Gastrocnemius medialis (tissue), 4 donors: Measurements from ENCODE around the gene GRB2. TPM values are rescaled to one million over a fixed set of nuclear protein-coding genes. Genes with fewer than 3 reads are reported as not detected.

Experiments used
- ATAC-seq, 2 donors: fragments of 150-250 bp; one replicate each; pipeline ENCODE4 v1.9.1; 2016
- DNase-seq, 2 donors: peaks; one replicate each; pipeline ENCODE4 v3.0.0-alpha.2; 2019
- H3K27ac ChIP-seq, 4 donors: fragments of 200-600 bp; sonication (generic); 1 replicate in 1 of 4; 2 replicates in 3 of 4; pipeline ENCODE4 v1.5.1; 2016 to 2018; ENCODE audit warnings: mild to moderate bottlenecking in 2 of 4, moderate library complexity in 1 of 4
- H3K27me3 ChIP-seq, 3 donors: fragments of 200-600 bp; sonication (generic) in 2 of 3; 1 replicate in 1 of 3; 2 replicates in 2 of 3; pipeline versions ENCODE4 v1.5.1 to v1.6.0; 2016 to 2019; ENCODE audit warnings: mild to moderate bottlenecking in 1 of 3, moderate library complexity in 1 of 3
- H3K36me3 ChIP-seq, 2 donors: fragments of 200-600 bp; sonication (generic) in 1 of 2; one replicate each; pipeline ENCODE4 v1.5.1; 2017 to 2018
- H3K4me1 ChIP-seq, 2 donors: fragments of 200-600 bp; sonication (generic) in 1 of 2; one replicate each; pipeline ENCODE4 v1.5.1; 2016 to 2017; ENCODE audit warnings: mild to moderate bottlenecking in 2 of 2
- H3K4me3 ChIP-seq, 4 donors: fragments of 200-600 bp; sonication (generic) in 3 of 4; 1 replicate in 1 of 4; 2 replicates in 3 of 4; pipeline ENCODE4 v1.5.1; 2016 to 2019; ENCODE audit warnings: mild to moderate bottlenecking in 2 of 4
- H3K9me3 ChIP-seq, 3 donors: fragments of 200-600 bp; sonication (generic) in 2 of 3; 1 replicate in 1 of 3; 2 replicates in 2 of 3; pipeline ENCODE4 v1.5.1; 2016 to 2019
- POLR2A ChIP-seq, 2 donors: fragments of 450-650 bp; IDR thresholded peaks; one replicate each; pipeline ENCODE4 v1.6.1; 2017; ENCODE audit warnings: antibody characterized with exemption in 2 of 2, mild to moderate bottlenecking in 2 of 2, moderate library complexity in 2 of 2
- in situ Hi-C, 4 donors: fragments of 200-750 bp; cut with MboI; loops; one replicate each; pipeline versions ENCODE4 v1.15.0 to v1.8.0; 2017; ENCODE audit warnings: low sequenced_read_pairs in 4 of 4
- intact Hi-C: fragments of 100-400 bp; cut with DNase I; formaldehyde crosslinking; loops from one replicate; pipeline ENCODE4 v1.15.1; 2023; ENCODE audit warnings: low total_unique reads
- total RNA-seq, 4 donors: library from RNA; depleted of rRNA; stranded (reverse); fragments of >200 nt; gene quantifications; one replicate each; pipeline versions ENCODE4 v1.1.0 to v1.2.3, GENCODE V29; 2016
- TF ChIP-seq, protein P1 (sequence below), 5 experiments: fragments of 450-650 bp in 3 of 5; fragments of 200-600 bp in 2 of 5; sonication (generic) in 2 of 5; IDR thresholded peaks in 4 of 5; conservative IDR thresholded peaks in 1 of 5; 1 replicate in 4 of 5; 2 replicates in 1 of 5; pipeline ENCODE4 v1.5.1; 2016 to 2019; ENCODE audit warnings: antibody characterized with exemption in 5 of 5, mild to moderate bottlenecking in 3 of 5, moderate library complexity in 3 of 5

The GRB2 gene
- total RNA-seq, 4 donors from 2014 or later, result 41.7 to 88.5 (median 68.8) TPM

DNA sequence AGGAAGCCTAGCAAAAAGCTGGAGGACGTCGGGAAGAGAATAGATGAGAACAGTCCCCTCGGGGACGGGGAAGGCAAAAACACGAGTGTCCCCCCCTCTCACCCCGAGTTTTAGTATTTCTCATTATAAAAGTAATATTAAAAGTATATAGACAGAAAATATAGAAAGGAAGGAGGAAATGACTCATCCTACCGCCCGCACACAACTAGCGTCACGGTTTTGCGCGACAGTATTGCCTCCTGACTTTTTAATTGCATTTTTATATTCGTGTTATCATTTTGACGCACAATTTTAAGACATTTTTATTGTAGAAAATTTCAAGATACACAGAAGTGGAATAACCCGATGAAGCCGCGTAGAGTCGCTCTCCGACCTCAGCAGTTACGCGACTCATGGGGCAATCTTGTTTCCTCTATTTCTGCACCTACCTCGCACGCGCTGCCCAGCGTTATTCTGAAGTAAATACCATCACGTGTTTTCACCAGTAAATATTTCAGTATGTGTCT is 115.6 kb downstream of the GRB2 start:
- in situ Hi-C loops, result no loop called here
- Histone ChIP-seq H3K27ac (peak overlapping the region; percentile 88 to 96 (median 94)), H3K9me3 (no peaks in the 10 kb centered on the region), H3K4me3 (peak overlapping the region; percentile 84 to 92 (median 86)), H3K36me3 (peaks cover 0 to 13% of the 10 kb centered on the region in 2 donors), H3K4me1 (peaks cover 8 to 9% of the 10 kb centered on the region in 2 donors), H3K27me3 (no peaks in the 10 kb centered on the region)
- TF ChIP-seq, protein P1, sequence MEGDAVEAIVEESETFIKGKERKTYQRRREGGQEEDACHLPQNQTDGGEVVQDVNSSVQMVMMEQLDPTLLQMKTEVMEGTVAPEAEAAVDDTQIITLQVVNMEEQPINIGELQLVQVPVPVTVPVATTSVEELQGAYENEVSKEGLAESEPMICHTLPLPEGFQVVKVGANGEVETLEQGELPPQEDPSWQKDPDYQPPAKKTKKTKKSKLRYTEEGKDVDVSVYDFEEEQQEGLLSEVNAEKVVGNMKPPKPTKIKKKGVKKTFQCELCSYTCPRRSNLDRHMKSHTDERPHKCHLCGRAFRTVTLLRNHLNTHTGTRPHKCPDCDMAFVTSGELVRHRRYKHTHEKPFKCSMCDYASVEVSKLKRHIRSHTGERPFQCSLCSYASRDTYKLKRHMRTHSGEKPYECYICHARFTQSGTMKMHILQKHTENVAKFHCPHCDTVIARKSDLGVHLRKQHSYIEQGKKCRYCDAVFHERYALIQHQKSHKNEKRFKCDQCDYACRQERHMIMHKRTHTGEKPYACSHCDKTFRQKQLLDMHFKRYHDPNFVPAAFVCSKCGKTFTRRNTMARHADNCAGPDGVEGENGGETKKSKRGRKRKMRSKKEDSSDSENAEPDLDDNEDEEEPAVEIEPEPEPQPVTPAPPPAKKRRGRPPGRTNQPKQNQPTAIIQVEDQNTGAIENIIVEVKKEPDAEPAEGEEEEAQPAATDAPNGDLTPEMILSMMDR (IDR thresholded peaks at IDR 0.05 in 4 of 5, conservative IDR thresholded peaks at IDR 0.05 in 1 of 5), result no peak
- no peak for TF ChIP-seq POLR2A (IDR thresholded peaks at IDR 0.05)
- peak; percentile 35 to 67 for DNase-seq
- intact Hi-C loops, result loop anchor here (1.0 to 10.0 kb wide), 3 partner anchors 19 to 225 kb away; partner anchors contain the start of genes CASKIN2, GRB2, MIF4GD and TSEN54
- peak; percentile 34 to 57 for ATAC-seq

DNA sequence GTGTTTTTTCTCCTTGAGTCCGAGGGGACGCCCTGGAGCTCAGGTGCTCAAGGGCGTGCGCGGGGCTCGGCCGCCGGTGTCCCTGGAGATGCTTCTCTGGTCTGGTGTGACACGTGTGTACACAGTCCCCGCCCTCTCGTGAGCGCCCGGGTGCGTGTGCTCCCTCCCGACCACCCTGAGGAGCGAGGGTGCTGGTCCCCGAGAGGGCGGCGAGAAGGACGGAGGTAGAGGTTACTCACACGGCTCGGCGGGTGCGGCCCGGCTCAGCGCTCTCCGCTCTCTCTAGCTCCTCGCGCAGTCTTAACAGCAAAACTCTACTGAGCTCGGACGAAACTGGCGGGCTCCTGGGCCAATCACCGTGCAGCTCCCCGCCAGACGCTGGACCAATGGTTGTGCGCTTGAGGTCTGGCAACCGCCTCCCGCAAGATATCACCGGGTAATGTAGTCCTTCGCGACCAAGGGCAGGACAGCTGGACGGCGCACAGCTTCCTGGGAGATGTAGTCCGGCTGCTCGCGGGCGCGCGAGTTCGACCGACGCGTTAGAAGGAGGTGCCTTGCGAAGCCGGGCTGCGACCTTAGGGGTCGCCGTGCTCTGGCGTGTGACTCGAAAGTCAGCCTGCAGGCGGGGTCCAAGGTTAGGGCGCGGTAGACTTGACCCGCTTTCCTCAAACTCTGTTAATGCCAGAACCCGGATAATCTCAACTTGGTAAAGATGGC is 116.2 kb downstream of the GRB2 start, which contains the start of gene SLC25A19:
Gene SLC25A19 (minus strand): TSS at position 319 of the 717 bp plus-strand sequence. CDS start 2,669 bp downstream, outside the sequence.
- DNase-seq (peak; percentile 99), ATAC-seq (peak; percentile 95 to 98)
- H3K27me3 ChIP-seq, result no peaks in the 10 kb centered on the region
- intact Hi-C loops (loop anchor here (1.0 to 2.0 kb wide), 2 partner anchors 18 to 116 kb away; partner anchors contain the start of genes GRB2 and MIF4GD), in situ Hi-C loops (no loop called here)
- TF ChIP-seq, protein P1 (IDR thresholded peaks at IDR 0.05 in 4 of 5, conservative IDR thresholded peaks at IDR 0.05 in 1 of 5), result no peak
- peak; percentile 93 to 98 for TF ChIP-seq POLR2A (IDR thresholded peaks at IDR 0.05)
- H3K4me1 ChIP-seq, result peaks cover 8 to 9% of the 10 kb centered on the region in 2 donors
- H3K36me3 ChIP-seq, result peaks cover 0 to 13% of the 10 kb centered on the region in 2 donors
- H3K4me3 ChIP-seq, result peak within 1 kb of the TSS; percentile 84 to 92 (median 86)
- no peaks in the 10 kb centered on the region for H3K9me3 ChIP-seq
- H3K27ac ChIP-seq, result peak within 1 kb of the TSS; percentile 88 to 96 (median 94)

DNA sequence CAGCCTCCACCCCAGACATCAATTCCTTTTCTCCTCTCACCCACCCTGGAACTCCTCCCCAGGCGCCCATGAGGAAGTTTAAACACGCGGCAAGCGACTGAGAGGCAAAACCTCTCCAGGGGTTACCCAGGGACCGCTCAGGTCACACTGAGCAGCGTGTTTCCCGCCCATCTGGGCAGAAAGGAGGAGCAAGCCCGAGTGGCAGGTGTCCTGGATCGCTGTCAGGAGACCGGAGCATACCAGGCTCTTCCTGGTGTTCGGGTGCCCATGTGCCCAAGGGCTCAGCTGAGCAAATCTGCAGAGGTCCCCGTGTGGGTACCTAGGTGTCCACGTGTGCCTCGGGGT is 116.7 kb downstream of the GRB2 start:
- intact Hi-C loops, result loop anchor here (1.0 to 2.0 kb wide), 2 partner anchors 18 to 117 kb away; partner anchors contain the start of genes GRB2 and MIF4GD
- peaks cover 8 to 9% of the 10 kb centered on the region in 2 donors for H3K4me1 ChIP-seq

DNA sequence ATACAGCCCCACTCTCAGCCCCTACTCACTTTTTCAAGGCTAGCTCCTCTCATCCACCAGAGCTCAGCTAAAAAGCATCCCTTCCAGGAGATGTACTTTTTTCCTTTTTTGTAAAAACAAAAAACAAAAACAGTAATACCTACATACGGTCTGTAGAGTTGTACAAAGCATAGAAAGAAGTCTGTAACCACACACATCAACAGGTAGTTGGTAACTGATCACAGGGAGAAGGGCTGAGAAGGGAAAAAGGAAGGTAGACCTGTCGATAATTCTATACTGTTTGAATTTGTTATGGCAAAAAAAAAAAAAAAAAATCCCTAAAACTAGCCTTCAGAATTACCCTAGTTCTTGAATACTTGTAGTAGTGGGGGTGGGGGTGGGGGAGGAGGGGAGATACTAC is 117.1 kb downstream of the GRB2 start:
- peaks cover 0 to 18% of the 10 kb centered on the region in 2 donors for H3K36me3 ChIP-seq

More for the DNA sequence above, 116.7 kb downstream of the GRB2 start:
- in situ Hi-C loops, result no loop called here
- TF ChIP-seq, protein P1 (IDR thresholded peaks at IDR 0.05 in 4 of 5, conservative IDR thresholded peaks at IDR 0.05 in 1 of 5), result no peak
- TF ChIP-seq POLR2A (IDR thresholded peaks at IDR 0.05), result no peak
- peak overlapping the region; percentile 84 to 92 (median 86) for H3K4me3 ChIP-seq
- H3K27me3 ChIP-seq, result no peaks in the 10 kb centered on the region
- H3K36me3 ChIP-seq, result peaks cover 0 to 14% of the 10 kb centered on the region in 2 donors
- peak overlapping the region; percentile 88 to 96 (median 94) for H3K27ac ChIP-seq
- ATAC-seq (peak; percentile 21 to 27), DNase-seq (no peak)
- H3K9me3 ChIP-seq, result no peaks in the 10 kb centered on the region

More for the DNA sequence above, 117.1 kb downstream of the GRB2 start:
- peak overlapping the region; percentile 84 to 92 (median 86) for H3K4me3 ChIP-seq
- H3K27me3 ChIP-seq, result no peaks in the 10 kb centered on the region
- no peaks in the 10 kb centered on the region for H3K9me3 ChIP-seq
- peaks cover 8 to 9% of the 10 kb centered on the region in 2 donors for H3K4me1 ChIP-seq
- TF ChIP-seq POLR2A (IDR thresholded peaks at IDR 0.05), result no peak
- TF ChIP-seq, protein P1 (IDR thresholded peaks at IDR 0.05 in 4 of 5, conservative IDR thresholded peaks at IDR 0.05 in 1 of 5), result no peak
- DNase-seq, result no peak
- ATAC-seq, result no peak
- in situ Hi-C loops, result no loop called here
- peak overlapping the region; percentile 88 to 96 (median 94) for H3K27ac ChIP-seq
- intact Hi-C loops, result loop anchor here (2.0 kb wide), 1 partner anchor 18 kb away; the partner anchor contains the start of gene MIF4GD
